IPS-NIHi7 (cell line): ENCODE results near the gene ARMH4.

Experiments used
- DNase-seq: peaks from one replicate; pipeline ENCODE4 v3.0.0; 2012; ENCODE audit warnings: mixed read lengths; ENCODE audit errors: extremely low spot score

Gene ARMH4

GRCh38 chr14:58055497-58056010 lies 96.5 kb downstream of the ARMH4 start:
- DNase-seq = no peak

- DNase-seq = no peak
Observed at GRCh38 chr14:58054100-58054499, 97.9 kb downstream of the ARMH4 start.

- DNase-seq = no peak
Observed at GRCh38 chr14:58048219-58048618, 103.8 kb downstream of the ARMH4 start.

GRCh38 chr14:58027904-58028303 lies 124.1 kb downstream of the ARMH4 start:
- no peak for DNase-seq

- DNase-seq = no peak
Observed at GRCh38 chr14:58026967-58027366, 125.0 kb downstream of the ARMH4 start.

GRCh38 chr14:58026219-58026618 lies 125.8 kb downstream of the ARMH4 start:
- DNase-seq = no peak

GRCh38 chr14:58014778-58015177 lies 137.2 kb downstream of the ARMH4 start:
- DNase-seq = no peak

- DNase-seq = no peak
Observed at GRCh38 chr14:58002618-58003017, 149.4 kb downstream of the ARMH4 start.

- DNase-seq = no peak
Observed at GRCh38 chr14:57999979-58000378, 152.0 kb downstream of the ARMH4 start.

- no peak for DNase-seq
Observed at GRCh38 chr14:57999471-57999870, 152.5 kb downstream of the ARMH4 start.

- DNase-seq = no peak
Observed at GRCh38 chr14:57998766-57999165, 153.2 kb downstream of the ARMH4 start.

GRCh38 chr14:57991353-57991752 lies 160.7 kb downstream of the ARMH4 start:
- DNase-seq = no peak

- no peak for DNase-seq
Observed at GRCh38 chr14:57988445-57988844, 163.6 kb downstream of the ARMH4 start.

GRCh38 chr14:57987596-57988300 lies 164.3 kb downstream of the ARMH4 start:
- peak; percentile 32 for DNase-seq

- DNase-seq = no peak
Observed at GRCh38 chr14:57987051-57987450, 165.0 kb downstream of the ARMH4 start.

GRCh38 chr14:57982804-57983634 lies 169.0 kb downstream of the ARMH4 start:
- peak; percentile 28 for DNase-seq

GRCh38 chr14:57981817-57982560 lies 170.0 kb downstream of the ARMH4 start:
- DNase-seq = no peak

GRCh38 chr14:57979376-57980048 lies 172.5 kb downstream of the ARMH4 start:
- DNase-seq = no peak

GRCh38 chr14:57976701-57977100 lies 175.3 kb downstream of the ARMH4 start:
- no peak for DNase-seq

- DNase-seq = no peak
Observed at GRCh38 chr14:57974896-57975295, 177.1 kb downstream of the ARMH4 start.

- no peak for DNase-seq
Observed at GRCh38 chr14:57970594-57970993, 181.4 kb downstream of the ARMH4 start.

- no peak for DNase-seq
Observed at GRCh38 chr14:57970175-57970574, 181.8 kb downstream of the ARMH4 start.
